GM15510 (cell line): ENCODE results near the gene STX1B.
A peak's percentile ranks its signal among the peaks of the same experiment; 100 is the strongest.

Experiments used
- POLR2A ChIP-seq: IDR thresholded peaks from 3 replicates; pipeline ENCODE4 v1.6.1; 2011; ENCODE audit warnings: borderline replicate concordance; ENCODE audit not compliant: insufficient read length; ENCODE audit errors: extremely low read depth

The STX1B gene

DNA sequence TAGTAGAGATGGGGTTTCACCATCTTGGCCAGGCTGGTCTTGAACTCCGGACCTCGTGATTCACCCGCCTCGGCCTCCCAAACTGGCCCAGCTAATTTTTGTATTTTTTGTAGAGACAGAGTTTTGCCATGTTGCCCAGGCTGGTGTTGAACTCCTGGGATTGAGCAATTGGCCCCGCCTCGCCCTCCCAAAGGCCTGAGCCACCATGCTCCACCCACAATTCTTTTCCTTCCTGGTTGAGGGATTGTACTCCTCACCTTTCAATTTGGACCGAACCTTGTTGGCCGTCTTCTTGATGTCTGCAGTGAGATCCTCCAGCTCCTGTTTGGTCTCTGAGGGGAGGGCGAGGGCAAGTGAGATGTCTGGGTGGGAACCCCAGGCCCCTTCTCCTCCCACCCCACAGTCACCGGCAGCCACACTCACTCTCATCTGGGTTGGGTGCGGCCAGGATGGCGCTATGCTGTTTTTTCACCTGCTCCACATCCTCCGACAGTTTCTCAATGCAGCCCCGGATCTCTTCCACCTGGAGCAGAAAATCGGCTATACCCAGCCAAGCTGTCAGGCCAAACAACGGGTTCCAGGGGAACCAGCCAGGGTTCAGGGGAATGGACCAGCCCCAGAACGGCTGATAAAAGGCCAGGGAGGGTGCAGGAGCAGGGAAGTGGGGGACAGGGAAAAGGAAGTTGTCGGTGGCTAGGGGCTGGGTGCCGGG, 9.6 kb downstream of the STX1B start:
- TF ChIP-seq POLR2A: no peak

DNA sequence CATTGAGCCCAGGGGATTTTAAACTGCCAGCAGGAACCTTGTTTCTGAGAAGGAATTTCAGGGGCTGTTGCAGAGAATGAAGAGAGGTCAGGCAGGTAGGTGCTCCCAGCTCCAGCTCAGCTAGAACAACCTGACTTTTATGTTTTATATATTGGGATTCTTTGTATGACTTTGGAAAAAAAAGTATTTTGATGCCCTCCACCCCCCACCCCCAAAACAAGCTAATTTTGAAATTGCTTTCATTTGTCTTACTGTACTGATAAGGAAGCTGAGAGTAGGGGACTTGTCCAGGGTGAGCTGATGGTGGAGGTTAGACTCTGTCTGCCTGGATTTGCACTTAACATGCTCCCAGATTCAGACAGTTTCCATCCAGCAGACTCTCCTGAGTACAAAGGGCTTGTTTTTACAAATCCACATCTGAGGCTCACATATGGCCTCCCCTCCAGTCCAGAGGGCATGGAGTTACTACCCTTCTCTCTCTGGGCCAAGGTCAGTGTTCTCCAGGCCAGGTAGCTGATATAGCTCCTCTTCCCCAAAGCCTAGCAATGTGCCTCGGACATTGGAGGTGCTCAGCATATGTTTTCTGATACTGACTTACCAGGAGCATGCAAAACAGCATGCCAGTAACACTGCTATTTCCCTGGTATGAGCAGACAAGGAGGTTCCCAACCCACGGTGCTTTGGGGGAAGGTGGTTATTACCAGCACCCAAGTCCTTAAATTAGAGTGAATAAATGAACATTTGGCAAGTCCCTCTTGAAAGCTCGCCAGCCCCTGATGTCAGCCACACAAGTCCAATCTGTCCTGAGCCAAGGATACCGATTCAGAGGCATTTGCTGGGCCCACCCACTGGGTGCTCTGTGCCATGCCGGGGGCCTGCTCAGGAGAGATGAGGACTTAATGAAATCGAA, 11.3 kb downstream of the STX1B start:
- TF ChIP-seq POLR2A: no peak

DNA sequence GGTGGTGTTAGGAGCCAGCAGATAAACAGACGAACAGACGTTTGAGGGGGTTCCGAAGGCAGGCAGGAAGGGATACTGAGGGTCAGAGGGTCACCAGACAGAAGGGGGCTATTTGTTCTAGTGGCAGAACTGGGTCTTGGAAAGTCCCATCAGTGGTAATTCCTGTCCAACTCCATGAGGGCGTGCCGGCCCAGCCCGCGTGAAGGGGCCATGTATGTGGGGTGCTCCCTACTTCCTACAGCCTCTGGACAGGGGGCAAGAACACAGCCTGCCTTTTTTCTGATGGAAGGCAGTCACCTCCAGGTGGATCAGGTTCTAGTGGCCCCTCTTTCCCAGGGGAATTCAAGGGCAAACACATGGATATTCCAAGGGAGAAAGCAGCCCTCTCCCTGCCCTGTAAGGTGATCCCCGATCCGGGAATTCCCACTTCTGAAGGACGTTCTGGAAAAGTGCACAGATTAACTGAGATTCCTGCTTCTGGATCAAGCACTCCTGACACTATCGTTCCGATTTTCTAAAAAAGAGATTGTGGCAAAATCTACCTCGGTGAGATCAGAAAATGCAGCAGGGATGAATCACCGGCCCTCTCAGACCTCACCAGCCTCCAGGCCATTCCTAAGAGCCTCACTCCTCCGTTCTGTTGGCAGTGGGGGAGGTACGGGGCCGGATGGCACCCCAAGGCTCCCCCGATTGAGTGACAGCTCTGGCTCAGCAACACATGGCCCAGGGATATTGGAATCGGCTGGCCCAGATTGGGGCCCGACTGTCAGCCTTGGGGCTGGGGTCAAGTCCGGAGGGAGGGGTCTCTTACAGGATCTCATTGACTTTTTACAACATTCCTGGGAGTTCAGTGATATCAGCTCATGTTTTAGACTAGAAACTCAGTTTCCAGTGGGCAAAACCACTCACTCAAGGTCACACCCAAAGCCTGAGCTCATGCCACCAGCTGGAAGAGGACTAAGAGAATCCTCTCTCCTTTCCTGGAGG, 12.4 kb downstream of the STX1B start:
- TF ChIP-seq POLR2A: no peak

DNA sequence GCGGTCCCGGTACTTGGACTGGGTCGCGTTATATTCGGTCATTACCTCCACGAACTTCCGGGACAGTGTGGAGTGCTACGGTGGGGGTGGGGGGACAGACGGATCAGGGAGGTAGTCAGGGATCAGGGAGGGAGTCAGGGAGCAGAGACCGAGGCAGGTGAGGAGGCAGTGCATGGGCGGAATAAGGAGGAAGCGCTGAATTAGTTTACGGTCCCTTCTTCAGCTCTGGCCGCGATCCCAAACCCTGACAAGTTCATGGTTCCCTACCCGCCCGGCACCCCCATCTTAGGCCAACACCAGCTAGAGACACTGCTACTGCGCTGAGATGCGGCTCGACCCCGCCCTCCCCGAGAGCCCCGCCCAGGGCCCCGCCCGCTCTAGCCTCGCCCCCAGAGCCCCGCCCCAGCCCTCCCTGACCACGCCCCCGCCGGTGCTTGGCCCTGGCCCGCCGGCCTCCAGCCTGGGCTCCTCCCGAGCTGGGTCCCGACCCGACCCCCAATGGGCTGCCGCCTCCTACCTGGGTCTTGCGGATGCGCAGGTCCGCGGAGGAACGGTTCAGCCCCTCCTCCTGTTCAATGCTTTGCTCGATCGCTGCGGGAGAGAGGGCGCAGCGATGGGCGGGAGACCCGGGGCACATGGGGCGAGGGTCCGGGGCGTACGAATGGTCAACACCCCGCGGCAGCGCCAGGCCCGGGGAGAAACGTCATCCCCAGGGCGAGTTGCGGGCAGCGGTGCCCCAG, 13.3 kb downstream of the STX1B start:
- peak; percentile 78 for TF ChIP-seq POLR2A

DNA sequence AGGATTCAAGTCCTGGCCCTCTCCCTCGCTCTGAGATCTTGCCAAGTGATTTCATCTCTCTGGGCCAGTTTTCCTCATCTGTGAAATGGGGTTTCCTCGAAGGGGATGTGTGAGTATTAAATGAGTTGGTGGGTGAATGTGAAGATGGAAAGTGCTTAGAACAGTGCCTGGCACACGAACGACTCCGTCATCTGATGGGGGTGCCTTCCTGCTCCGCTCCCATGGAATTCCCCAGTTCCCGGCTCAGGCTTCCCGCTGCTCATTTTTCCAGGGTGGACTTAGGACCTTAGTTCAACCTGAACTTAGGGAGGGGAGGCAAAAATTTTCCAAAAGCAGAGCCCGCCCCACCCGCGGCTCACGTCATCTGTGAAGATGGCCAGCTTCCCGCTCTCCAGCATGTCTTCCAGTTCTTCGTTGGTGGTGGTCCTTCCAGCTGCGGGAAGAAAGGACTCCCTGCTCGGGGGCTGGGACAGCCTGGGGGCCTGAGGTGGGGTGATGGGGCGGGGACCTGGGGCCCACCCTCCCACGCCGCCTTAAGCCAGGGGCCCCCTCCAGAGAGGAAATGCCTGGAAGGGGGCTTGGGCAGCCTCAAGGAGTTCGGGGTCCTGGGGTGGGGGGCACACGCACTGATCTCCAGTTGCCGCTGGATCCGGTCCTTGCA, 14.0 kb downstream of the STX1B start:
- no peak for TF ChIP-seq POLR2A

DNA sequence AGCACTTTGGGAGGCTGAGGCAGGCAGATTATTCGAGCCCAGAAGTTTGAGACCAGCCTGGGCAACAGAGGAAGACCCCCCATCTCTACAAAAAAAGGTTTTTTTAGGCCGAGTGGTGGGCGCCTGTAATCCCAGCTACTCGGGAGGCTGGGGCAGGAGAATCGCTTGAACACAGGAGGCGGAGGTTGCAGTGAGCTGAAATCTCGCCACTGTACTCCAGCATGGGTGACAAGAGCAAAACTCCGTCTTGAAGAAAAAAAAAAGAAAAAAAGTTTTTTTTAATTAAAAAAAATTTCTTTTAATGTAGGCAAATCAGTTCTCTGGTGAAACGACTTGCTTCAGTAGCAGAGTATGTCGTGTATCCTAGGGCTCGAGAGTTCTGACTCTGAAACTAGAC, 14.5 kb downstream of the STX1B start:
- TF ChIP-seq POLR2A: no peak

DNA sequence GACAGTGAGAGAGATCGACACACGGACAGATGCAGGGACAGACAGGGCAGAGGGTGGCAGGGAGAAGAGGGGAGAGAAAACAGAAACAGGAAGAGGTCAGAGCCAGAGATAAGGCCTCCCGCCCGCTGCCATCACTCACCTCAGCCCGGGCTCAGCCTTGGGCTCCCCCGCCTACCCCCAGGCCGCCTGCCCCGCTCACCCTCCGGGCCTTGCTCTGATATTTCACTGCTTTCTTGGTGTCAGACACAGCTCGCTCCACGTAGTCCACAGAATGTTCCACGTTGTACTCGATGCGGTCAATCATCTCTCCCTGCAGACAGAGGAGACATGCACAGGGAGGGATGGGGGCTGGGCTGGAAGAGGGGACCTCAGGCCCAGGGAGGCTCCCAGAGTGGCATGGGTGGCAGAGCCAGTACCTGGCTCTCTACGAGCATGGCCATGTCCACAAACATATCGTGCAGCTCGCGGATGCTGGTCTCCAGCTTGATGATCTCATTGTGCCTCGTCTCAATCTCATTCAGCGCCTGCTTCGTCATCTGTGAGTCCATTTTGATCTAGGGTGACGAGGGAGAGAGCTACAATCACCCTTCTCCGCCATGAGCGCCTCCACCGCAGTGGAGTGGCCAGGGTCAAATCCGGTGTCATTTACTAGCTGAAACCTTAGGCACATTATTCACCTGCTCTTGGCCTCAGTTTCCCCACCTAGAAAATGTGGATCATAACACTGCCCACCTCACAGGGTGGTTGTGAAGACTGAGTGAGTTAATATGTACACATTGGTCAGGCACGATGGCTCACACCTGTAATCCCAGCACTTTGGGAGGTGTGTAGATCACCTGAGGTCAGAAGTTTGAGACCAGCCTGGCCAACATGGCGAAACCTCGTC, 17.3 kb downstream of the STX1B start:
- no peak for TF ChIP-seq POLR2A

DNA sequence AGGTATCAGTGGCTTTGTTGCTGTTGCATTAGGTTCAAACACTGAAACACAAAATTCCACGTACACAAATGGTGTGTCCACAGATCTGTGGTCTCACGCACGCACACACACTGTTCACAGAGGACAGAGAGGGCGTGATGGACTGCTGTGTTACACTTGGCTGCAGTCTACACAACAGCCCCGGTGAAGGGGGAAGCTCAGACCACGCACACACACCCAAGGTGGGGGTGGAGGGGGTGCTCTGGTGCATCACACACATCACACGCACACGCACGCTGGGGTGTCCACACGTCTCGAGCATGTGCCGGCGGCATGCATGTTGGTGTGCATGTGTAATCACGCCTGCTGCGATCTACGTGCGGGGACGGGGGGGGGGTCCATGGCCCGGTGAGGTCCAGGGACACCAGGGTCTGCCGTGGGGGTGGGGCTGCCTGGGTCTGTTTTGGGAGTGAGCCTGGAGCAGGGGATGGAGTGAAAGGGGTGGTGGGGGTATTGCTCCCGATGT, 18.1 kb downstream of the STX1B start:
- TF ChIP-seq POLR2A: no peak

DNA sequence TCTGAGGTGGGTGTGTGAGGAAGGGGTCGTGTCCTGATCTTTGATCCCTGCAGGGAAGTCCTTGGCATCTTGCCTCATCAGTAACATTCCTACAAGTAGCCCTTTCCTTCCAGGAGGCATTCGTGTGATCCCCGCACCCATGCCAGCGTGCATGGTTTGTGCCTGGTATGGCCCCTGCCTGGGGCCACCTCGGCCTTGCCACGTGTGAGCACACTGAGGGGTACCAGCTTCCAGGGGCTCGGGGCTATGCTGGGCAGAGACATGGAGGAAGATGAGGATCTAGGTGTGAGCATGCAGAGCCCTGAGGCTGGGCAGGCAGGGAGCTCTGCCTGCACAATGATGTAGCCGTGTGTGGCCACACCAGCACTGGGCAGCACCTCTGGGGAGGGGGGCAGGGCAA, 19.4 kb downstream of the STX1B start:
- no peak for TF ChIP-seq POLR2A

DNA sequence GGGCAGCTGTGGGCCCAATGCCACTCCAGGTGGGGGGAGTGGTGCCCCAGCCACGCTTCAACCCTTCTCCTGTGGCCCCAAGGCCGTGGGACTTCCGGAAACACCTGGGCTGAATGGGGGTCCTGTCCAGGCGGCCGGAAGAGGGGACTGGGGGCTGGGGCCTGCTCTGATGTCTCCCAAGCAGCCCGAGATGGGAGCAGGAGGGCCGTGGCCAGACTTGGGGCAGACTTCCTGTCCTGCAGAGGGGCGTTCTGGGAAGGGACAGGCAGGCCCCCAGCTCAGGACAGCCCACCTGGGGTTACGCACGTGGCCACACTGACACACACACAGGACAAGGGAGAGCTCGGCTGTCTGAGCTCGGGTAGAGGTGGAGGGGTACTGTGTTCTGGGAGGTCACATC, 20.3 kb downstream of the STX1B start:
- TF ChIP-seq POLR2A: no peak

DNA sequence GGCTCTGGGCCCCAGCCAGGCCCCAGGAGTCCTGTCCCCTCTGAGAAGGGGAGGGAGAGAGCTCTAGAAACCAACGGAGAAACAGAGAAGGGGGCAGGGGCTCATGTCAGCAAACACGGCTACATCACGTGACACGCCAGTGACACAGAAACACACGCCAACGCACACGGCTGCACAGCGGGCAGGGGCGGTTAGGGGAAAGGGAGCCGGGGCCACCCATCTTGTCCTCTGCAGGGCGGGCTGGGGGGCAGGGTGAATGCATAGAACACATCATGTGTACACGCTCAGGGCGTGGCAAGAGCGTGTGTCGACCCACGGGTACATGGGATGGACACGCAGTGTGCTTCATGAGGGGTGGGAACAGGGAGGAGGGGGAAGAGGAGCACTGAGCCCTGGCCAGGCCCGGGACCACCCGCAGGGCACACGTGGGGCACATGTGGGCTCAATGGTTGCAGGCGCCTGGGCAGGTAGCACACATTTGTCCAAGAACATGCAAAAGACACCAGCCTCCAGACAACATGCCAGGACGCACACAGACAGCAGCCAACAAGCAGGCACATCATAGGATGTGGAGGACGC, 20.9 kb downstream of the STX1B start:
- TF ChIP-seq POLR2A: no peak

DNA sequence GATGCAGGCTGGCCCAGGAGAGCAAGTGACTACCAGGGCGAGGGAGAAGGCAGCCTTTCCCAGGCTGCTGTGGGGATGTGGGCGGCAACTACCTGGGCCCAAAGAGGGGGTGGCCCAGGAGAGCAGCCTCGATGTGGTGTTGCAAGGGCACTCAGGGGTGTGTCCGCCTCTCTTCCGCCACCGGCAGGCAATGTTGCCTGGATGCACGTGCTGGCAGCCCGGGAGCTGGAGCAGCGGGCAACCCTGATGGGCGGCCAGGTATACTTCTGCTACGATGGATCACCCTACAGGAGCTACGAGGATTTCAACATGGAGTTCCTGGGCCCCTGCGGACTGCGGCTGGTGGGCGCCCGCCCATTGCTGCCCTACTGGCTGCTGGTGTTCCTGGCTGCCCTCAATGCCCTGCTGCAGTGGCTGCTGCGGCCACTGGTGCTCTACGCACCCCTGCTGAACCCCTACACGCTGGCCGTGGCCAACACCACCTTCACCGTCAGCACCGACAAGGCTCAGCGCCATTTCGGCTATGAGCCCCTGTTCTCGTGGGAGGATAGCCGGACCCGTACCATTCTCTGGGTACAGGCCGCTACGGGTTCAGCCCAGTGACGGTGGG, 22.8 kb downstream of the STX1B start:
- TF ChIP-seq POLR2A: no peak
